Endothelial cell (in vitro differentiated cells): Measurements from ENCODE around the gene ANKRD2. TPM values are rescaled to one million over a fixed set of nuclear protein-coding genes. Genes with fewer than 3 reads are reported as not detected.

Experiments
- DNase-seq: peaks from one replicate; pipeline ENCODE4 v3.0.0; 2021; ENCODE audit warnings: low spot score
- H3K27ac Mint-ChIP-seq: one replicate; pipeline ENCODE4 v1.8.0; 2021; ENCODE audit warnings: mixed read lengths, inconsistent platforms; ENCODE audit not compliant: unreplicated experiment
- H3K27me3 Mint-ChIP-seq: one replicate; pipeline ENCODE4 v1.8.0; 2021; ENCODE audit warnings: mild to moderate bottlenecking, moderate library complexity, mixed read lengths, inconsistent platforms; ENCODE audit not compliant: unreplicated experiment
- H3K36me3 Mint-ChIP-seq: one replicate; pipeline ENCODE4 v1.8.0; 2021; ENCODE audit warnings: mild to moderate bottlenecking, low read depth, mixed read lengths, inconsistent platforms; ENCODE audit not compliant: unreplicated experiment
- H3K4me1 Mint-ChIP-seq: one replicate; pipeline ENCODE4 v1.8.0; 2021; ENCODE audit warnings: mild to moderate bottlenecking, mixed read lengths, inconsistent platforms; ENCODE audit not compliant: unreplicated experiment
- H3K4me3 Mint-ChIP-seq: one replicate; pipeline ENCODE4 v1.8.0; 2021; ENCODE audit warnings: mild to moderate bottlenecking, mixed read lengths, inconsistent platforms; ENCODE audit not compliant: unreplicated experiment
- H3K9me3 Mint-ChIP-seq: one replicate; pipeline ENCODE4 v1.8.0; 2021; ENCODE audit warnings: mixed read lengths, inconsistent platforms; ENCODE audit not compliant: unreplicated experiment
- CTCF ChIP-seq: fragments of 200-600 bp; sonication (generic); IDR thresholded peaks from one replicate; pipeline ENCODE4 v1.5.0; 2021; ENCODE audit warnings: antibody characterized with exemption; ENCODE audit not compliant: unreplicated experiment
- total RNA-seq: library from RNA; stranded (reverse); fragmentation: NEBNext Ultra II Directional; extraction: Animal tissue kit (Norgen Biotek cat#: 25700); gene quantifications from one replicate; pipeline ENCODE4 v1.2.1, GENCODE V29; 2021; ENCODE audit not compliant: unreplicated experiment

The ANKRD2 gene
- total RNA-seq, 1 donor from 2014 or later, result 0.33 TPM

- TF ChIP-seq CTCF, result peak; percentile 29
- Mint-ChIP-seq H3K4me3 (no peak overlapping the region), H3K9me3 (peaks cover 2% of the 10 kb centered on the region), H3K27ac (peak overlapping the region; percentile 67), H3K36me3 (peaks cover 11% of the 10 kb centered on the region), H3K4me1 (peaks cover 26% of the 10 kb centered on the region), H3K27me3 (peaks cover 7% of the 10 kb centered on the region)
- DNase-seq, result peak; percentile 51
Observed at GRCh38 chr10:97534746-97535367, 37.7 kb upstream of the ANKRD2 start.

GRCh38 chr10:97537186-97537869 is 35.3 kb upstream of the ANKRD2 start:
- no peak for TF ChIP-seq CTCF
- Mint-ChIP-seq H3K4me3 (no peak overlapping the region), H3K4me1 (peaks cover 34% of the 10 kb centered on the region), H3K27me3 (peaks cover 16% of the 10 kb centered on the region), H3K27ac (no peak overlapping the region), H3K36me3 (peaks cover 9% of the 10 kb centered on the region), H3K9me3 (no peaks in the 10 kb centered on the region)
- no peak for DNase-seq

- peak overlapping the region; percentile 77 for H3K27ac Mint-ChIP-seq
- H3K4me1 Mint-ChIP-seq, result peaks cover 44% of the 10 kb centered on the region
- peak overlapping the region; percentile 42 for H3K4me3 Mint-ChIP-seq
- peaks cover 9% of the 10 kb centered on the region for H3K36me3 Mint-ChIP-seq
- peaks cover 14% of the 10 kb centered on the region for H3K27me3 Mint-ChIP-seq
- no peak for TF ChIP-seq CTCF
- no peaks in the 10 kb centered on the region for H3K9me3 Mint-ChIP-seq
- DNase-seq, result no peak
Observed at GRCh38 chr10:97538411-97538810, 34.2 kb upstream of the ANKRD2 start.

- H3K9me3 Mint-ChIP-seq, result no peaks in the 10 kb centered on the region
- no peak for TF ChIP-seq CTCF
- peaks cover 14% of the 10 kb centered on the region for H3K27me3 Mint-ChIP-seq
- H3K36me3 Mint-ChIP-seq, result peaks cover 9% of the 10 kb centered on the region
- peaks cover 48% of the 10 kb centered on the region for H3K4me1 Mint-ChIP-seq
- H3K27ac Mint-ChIP-seq, result peak overlapping the region; percentile 77
- H3K4me3 Mint-ChIP-seq, result peak overlapping the region; percentile 42
- no peak for DNase-seq
Observed at GRCh38 chr10:97538839-97539238, 33.7 kb upstream of the ANKRD2 start.
